Small intestine (tissue), 7 donors: ENCODE results near the gene ACSM4. TPM values are rescaled to one million over a fixed set of nuclear protein-coding genes. Genes with fewer than 3 reads are reported as not detected.

Experiments used
- DNase-seq, 2 donors: peaks; one replicate each; pipeline versions ENCODE4 v3.0.0 to v3.0.0-alpha.2; 2013
- FAIRE-seq: peaks from 2 replicates; lab custom pipeline; 2012; peaks lifted over from hg19 to GRCh38; lab: Jason Lieb, UNC
- H3K27ac ChIP-seq, 3 donors: one replicate each; pipeline ENCODE4 v1.5.1; 2013; ENCODE audit warnings: low read length in 2 of 3, mild to moderate bottlenecking in 2 of 3, control low read depth in 1 of 3, inconsistent platforms in 1 of 3, low read depth in 1 of 3, moderate library complexity in 1 of 3
- H3K27me3 ChIP-seq, 3 donors: one replicate each; pipeline ENCODE4 v1.6.1; 2013; ENCODE audit warnings: low read length in 3 of 3, inconsistent platforms in 1 of 3; ENCODE audit not compliant: control insufficient read depth in 3 of 3, insufficient read depth in 3 of 3
- H3K36me3 ChIP-seq, 3 donors: one replicate each; pipeline ENCODE4 v1.6.1; 2013; ENCODE audit warnings: low read length in 3 of 3, inconsistent platforms in 1 of 3, low read depth in 1 of 3, mild to moderate bottlenecking in 1 of 3, moderate library complexity in 1 of 3; ENCODE audit not compliant: control insufficient read depth in 3 of 3, insufficient read depth in 2 of 3
- H3K4me1 ChIP-seq, 3 donors: one replicate each; pipeline ENCODE4 v1.6.1; 2013; ENCODE audit warnings: low read length in 2 of 3, inconsistent platforms in 1 of 3, low read depth in 1 of 3, mild to moderate bottlenecking in 1 of 3, moderate library complexity in 1 of 3; ENCODE audit not compliant: control insufficient read depth in 3 of 3, insufficient read depth in 2 of 3
- H3K4me3 ChIP-seq, 3 donors: one replicate each; pipeline ENCODE4 v1.5.1; 2013; ENCODE audit warnings: low read length in 3 of 3, control low read depth in 1 of 3, inconsistent platforms in 1 of 3, low read depth in 1 of 3, mild to moderate bottlenecking in 1 of 3, moderate library complexity in 1 of 3
- H3K9me3 ChIP-seq, 2 donors: one replicate each; pipeline ENCODE4 v1.6.1; 2013; ENCODE audit warnings: low read depth in 1 of 2, low read length in 1 of 2; ENCODE audit not compliant: control insufficient read depth in 2 of 2, insufficient read depth in 1 of 2
- WGBS, 3 donors: extraction: QIAGEN DNeasy Blood & Tissue Kit; methylation state at CpG; one replicate each; pipeline ENCODE4 v1.1.7; 2013; 5-methylcytosine and 5-hydroxymethylcytosine counted together
- polyA plus RNA-seq, 4 donors: library from polyadenylated mRNA; stranded (reverse) in 3 of 4; unstranded in 1 of 4; fragments of 200-250 nt in 3 of 4; fragments of 120-200 nt in 1 of 4; gene quantifications; one replicate each; pipeline versions ENCODE4 v1.2.1 to v1.2.3, GENCODE V29; 2013
- donor health status: healthy with polysubstance abuse.
- donor health status: control.
- donor health status: control.
- donor health status: Bipolar disorder and iron deficiency.
- donor health status: healthy.

ACSM4 gene
- polyA plus RNA-seq, 4 donors, result not detected

DNA sequence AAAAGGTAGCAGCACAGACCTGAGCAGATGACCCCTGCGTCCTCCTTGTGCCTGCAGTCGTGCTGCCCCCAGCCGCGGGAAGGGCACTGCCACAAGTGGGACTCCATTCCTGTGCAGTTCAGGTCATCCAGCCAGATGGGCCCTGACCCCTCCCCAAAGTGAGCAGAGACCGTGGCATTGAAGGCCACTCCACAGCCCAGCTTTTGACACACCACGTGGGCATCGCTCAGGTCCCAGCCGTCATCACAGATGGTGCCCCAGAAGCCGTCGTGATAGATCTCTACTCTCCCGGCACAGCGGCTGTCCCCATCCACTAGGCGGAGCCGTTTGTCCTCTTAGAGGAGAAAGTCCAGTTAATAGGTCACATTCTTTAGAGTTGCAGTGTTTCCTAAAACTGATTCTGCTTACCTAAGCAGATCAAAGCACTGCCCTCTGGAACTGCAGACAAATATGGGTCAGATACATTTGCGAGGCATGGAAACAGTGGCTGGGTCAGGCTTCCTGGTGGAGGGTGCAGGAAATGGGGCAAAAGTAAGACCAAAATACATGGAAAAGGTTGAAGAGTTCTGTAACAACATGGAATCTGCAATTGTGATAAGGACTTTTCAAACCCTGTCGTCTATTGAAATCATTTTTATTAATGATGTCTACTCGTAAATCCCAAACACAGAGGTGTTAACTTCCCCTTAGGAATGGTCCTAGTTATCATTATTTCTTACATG is 70.7 kb downstream of the ACSM4 start:
- no peaks in the 10 kb centered on the region for H3K36me3 ChIP-seq
- H3K27me3 ChIP-seq, result no peaks in the 10 kb centered on the region
- 40 to 46% (median 45%) methylated on average over 17 of the region's 17 CpGs for WGBS, 3 donors
- DNase-seq (peak; percentile 13 to 20), FAIRE-seq (no peak)
- H3K4me1 ChIP-seq, result no peaks in the 10 kb centered on the region
- no peaks in the 10 kb centered on the region for H3K9me3 ChIP-seq
- no peak overlapping the region for H3K27ac ChIP-seq
- H3K4me3 ChIP-seq, result no peak overlapping the region

DNA sequence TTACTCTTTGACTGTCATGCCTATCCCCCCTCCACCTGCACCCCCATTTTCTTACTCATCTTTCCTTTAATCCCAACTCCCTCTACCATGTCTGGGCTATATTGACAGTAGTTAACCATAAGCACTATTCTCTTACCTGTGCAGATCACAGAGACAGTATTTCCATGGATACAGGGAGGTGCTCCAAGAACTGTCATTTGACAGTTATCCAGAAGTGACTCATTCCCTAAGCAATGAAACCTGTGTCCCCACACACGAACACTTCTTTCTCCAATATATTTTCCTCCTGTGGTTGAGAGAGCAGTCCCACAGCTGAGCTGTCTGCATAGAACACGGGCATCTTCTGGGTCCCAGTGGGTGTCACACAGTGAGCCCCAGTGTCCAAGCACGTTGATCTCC is 71.3 kb downstream of the ACSM4 start:
- Histone ChIP-seq H3K27me3 (no peaks in the 10 kb centered on the region), H3K9me3 (no peaks in the 10 kb centered on the region), H3K4me3 (no peak overlapping the region), H3K27ac (no peak overlapping the region), H3K36me3 (no peaks in the 10 kb centered on the region), H3K4me1 (no peaks in the 10 kb centered on the region)
- DNase-seq (no peak), FAIRE-seq (no peak)
- 59 to 78% (median 63%) methylated on average over 3 of the region's 3 CpGs for whole genome bisulfite sequencing, 3 donors

DNA sequence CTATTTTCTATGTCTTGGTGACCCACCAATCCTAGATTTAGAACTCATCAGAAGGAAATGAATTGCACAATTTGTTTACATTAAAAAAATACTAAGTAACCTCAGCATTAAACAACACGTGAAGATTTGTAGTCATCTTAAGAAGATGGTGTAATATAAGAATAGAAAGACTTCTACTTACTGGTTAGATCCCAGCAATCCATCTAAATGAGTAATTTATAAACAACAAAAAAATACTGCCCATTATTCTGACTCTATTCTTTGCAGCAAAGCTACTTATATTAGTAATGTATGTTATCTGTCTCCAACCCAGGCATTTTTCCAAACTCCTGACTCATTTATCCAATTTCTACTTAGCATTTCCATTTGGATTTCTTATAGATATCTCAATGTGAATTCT is 72.3 kb downstream of the ACSM4 start:
- Histone ChIP-seq H3K9me3 (no peaks in the 10 kb centered on the region), H3K27ac (no peak overlapping the region), H3K4me1 (no peaks in the 10 kb centered on the region), H3K4me3 (no peak overlapping the region), H3K27me3 (no peaks in the 10 kb centered on the region), H3K36me3 (no peaks in the 10 kb centered on the region)
- FAIRE-seq, result no peak
- DNase-seq, result no peak
- 50 to 68% (median 58%) methylated on average over 1 of the region's 1 CpG for WGBS, 3 donors

Other genes starting within 250 kb of the ACSM4 start
- 100 to 1,000 TPM in 1 of 4 donors, 10 to 100 TPM in 2, 1 to 10 TPM in 1; 4.7 to 196 (median 35.0) TPM for gene C1S, start 243.4 kb upstream of the ACSM4 start, polyA plus RNA-seq
- 100 to 1,000 TPM in 1 of 4 donors, 10 to 100 TPM in 2, 1 to 10 TPM in 1; 4.5 to 254 (median 22.9) TPM for gene C1R, start 211.6 kb upstream of the ACSM4 start, polyA plus RNA-seq
- 10 to 100 TPM in 3 of 4 donors, 1 to 10 TPM in 1; 10.0 to 77.1 (median 22.1) TPM for gene C1RL, start 194.9 kb upstream of the ACSM4 start, polyA plus RNA-seq
- gene RBP5, start 175.2 kb upstream of the ACSM4 start, polyA plus RNA-seq, result 10 to 100 TPM in 2 of 4 donors, 1 to 10 TPM in 1, under 1 TPM in 1; 0.67 to 19.0 (median 7.8) TPM
- gene CLSTN3, start 173.7 kb upstream of the ACSM4 start, polyA plus RNA-seq, result 10 to 100 TPM in 3 of 4 donors, 1 to 10 TPM in 1; 6.5 to 61.6 (median 13.8) TPM
- gene PEX5, start 114.4 kb upstream of the ACSM4 start, polyA plus RNA-seq, result 10 to 100 TPM; 17.8 to 40.3 (median 28.2) TPM
- 10 to 100 TPM in 1 of 4 donors, 1 to 10 TPM in 2, not detected in 1; 1.2 to 16.2 (median 4.3) TPM for gene CD163L1, start 140.1 kb downstream of the ACSM4 start, polyA plus RNA-seq
- gene CD163, start 199.7 kb downstream of the ACSM4 start, polyA plus RNA-seq, result 100 to 1,000 TPM in 1 of 4 donors, 1 to 10 TPM in 3; 6.3 to 147 (median 7.5) TPM